ENCODE data around the gene RAB7B.
A peak's percentile ranks its signal among the peaks of the same experiment; 100 is the strongest.

The RAB7B gene

DNA sequence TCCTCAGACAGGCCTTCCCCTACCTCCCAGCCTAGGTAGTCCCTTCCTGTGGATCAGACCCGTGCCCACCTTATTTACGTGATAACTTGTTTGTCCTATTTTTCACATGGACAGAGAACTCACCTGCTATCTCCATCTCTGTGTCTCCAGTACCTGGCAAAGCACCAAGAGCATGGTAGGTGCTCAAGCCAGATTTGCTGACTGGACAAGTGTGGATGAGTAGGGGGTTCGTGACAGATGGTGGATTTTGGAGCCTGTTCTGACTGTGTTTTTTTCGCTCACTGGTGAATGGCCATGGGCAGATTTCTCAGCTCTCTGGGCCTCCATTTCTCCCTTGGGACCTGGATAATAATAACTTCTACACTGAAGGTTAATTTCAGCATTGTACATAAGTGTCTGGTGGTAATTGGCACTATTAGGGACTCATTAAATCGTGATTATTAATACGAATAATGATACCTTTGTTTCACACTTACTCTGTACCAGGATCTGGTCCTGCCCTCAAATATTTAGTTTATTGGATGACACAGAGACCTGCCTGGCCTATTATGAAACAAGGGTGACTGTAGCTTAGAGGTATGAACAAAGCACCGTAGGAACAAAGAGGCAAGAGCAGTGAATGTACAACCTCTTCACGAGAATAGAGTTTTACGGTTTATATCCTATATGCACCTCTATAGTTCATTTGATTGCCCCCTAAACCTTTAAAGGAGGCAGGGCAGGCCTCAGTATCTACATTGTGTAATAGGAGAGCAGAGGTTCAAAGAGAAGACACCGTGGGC is 35.5 kb downstream of the RAB7B start:
- DNase-seq (ENCODE audit: low read depth), result no peak
- TF ChIP-seq POLR2A (IDR thresholded peaks at IDR 0.05; ENCODE audit: extremely low read depth, insufficient read length) (no peak), MYC (IDR thresholded peaks at IDR 0.05; ENCODE audit: low read depth, low read length) (no peak)
- TF ChIP-seq, protein P1, sequence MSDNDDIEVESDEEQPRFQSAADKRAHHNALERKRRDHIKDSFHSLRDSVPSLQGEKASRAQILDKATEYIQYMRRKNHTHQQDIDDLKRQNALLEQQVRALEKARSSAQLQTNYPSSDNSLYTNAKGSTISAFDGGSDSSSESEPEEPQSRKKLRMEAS (IDR thresholded peaks at IDR 0.05; ENCODE audit: low read depth, low read length), result no peak
- TF ChIP-seq, protein P2, sequence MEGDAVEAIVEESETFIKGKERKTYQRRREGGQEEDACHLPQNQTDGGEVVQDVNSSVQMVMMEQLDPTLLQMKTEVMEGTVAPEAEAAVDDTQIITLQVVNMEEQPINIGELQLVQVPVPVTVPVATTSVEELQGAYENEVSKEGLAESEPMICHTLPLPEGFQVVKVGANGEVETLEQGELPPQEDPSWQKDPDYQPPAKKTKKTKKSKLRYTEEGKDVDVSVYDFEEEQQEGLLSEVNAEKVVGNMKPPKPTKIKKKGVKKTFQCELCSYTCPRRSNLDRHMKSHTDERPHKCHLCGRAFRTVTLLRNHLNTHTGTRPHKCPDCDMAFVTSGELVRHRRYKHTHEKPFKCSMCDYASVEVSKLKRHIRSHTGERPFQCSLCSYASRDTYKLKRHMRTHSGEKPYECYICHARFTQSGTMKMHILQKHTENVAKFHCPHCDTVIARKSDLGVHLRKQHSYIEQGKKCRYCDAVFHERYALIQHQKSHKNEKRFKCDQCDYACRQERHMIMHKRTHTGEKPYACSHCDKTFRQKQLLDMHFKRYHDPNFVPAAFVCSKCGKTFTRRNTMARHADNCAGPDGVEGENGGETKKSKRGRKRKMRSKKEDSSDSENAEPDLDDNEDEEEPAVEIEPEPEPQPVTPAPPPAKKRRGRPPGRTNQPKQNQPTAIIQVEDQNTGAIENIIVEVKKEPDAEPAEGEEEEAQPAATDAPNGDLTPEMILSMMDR (IDR thresholded peaks at IDR 0.05; ENCODE audit: low read depth, low read length), result no peak
- no peak overlapping the region for H3K4me3 ChIP-seq (ENCODE audit: low read depth, low read length)

DNA sequence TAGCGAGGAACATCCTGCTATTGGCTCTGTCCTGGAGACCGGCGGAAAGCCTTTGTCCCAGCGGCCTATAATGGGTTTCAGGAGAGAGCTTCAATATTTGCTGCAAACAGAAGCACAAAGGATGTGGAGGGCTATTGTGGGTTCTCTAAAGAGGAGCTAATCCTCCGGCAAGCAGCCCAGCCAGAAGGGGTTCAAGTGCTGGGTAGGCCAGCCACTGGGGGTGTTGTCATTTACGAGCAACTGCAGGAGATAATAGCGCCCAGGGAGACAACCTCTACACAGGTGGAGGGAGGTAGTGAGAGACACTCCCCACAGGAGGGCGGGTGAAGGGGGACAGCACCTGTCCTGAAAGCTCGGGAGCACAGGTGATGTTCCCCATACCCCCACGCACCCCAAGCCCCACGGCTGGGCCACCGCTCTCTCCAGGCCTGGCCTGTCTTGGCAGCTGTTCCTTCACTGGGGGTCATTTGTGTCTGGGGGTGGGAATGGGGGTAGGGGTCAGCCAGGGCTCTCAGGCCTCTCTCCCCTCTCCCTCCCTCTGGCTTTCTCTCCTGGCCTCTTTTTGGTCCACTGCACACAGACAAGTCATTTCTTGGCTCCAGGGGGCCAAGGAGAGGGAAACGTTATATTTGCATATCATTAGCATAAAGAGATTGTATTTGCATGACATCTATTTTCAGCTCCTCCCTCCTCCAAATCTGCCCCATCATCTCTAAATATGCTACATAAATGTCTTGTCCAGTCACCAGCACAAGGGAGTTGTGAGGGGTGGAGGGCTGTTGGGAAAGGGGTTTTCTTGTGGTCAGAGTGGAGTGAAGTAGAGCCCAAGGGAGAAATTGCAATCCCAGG is 37.9 kb downstream of the RAB7B start:
- TF ChIP-seq, protein P2 (IDR thresholded peaks at IDR 0.05; ENCODE audit: low read depth, low read length), result no peak
- TF ChIP-seq MYC (IDR thresholded peaks at IDR 0.05; ENCODE audit: low read depth, low read length), result no peak
- no peak for TF ChIP-seq POLR2A (IDR thresholded peaks at IDR 0.05; ENCODE audit: extremely low read depth, insufficient read length)
- TF ChIP-seq, protein P1 (IDR thresholded peaks at IDR 0.05; ENCODE audit: low read depth, low read length), result no peak
- no peak overlapping the region for H3K4me3 ChIP-seq (ENCODE audit: low read depth, low read length)
- peak; percentile 40 for DNase-seq (ENCODE audit: low read depth)

DNA sequence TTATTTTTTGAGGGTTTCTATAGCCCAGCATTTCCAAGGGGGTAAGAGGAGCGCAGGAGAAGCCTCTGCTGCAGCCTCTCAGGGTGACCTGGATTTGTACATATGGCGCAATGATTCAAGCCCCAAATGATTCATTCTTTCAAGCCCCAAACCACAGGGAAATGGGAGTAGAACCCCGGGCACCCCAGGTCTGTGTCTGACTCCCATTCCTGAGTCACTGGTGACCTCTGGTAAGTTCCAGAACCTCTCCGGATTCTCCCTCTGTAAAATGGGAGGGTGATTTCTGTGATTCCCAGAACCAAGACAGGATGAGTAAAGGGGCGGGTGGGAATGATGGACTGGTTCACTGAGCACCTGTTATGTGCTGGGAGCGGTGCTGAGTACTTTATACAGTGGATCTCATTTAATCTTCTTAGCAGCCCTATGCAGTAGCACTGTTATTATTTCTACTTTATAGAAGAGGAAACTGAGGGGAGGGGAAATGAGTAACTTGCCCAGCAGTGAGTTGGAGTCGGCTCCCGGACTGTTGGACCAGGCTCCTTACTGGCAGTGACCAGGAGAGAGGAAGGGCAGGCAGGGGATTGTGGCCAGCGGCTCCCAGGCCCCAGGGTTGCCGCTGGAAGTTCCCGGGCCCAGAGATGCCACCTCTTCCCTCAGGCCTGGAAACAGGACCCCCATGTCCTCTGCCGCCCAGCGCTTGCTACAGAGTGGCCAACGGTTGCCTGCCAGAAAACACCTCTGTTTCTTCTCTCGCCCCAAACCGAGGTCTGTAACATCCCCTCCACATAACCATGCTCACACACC is 39.6 kb downstream of the RAB7B start:
- DNase-seq (ENCODE audit: low read depth), result peak; percentile 84
- no peak overlapping the region for H3K4me3 ChIP-seq (ENCODE audit: low read depth, low read length)
- TF ChIP-seq, protein P2 (IDR thresholded peaks at IDR 0.05; ENCODE audit: low read depth, low read length), result no peak
- TF ChIP-seq POLR2A (IDR thresholded peaks at IDR 0.05; ENCODE audit: extremely low read depth, insufficient read length) (no peak), MYC (IDR thresholded peaks at IDR 0.05; ENCODE audit: low read depth, low read length) (no peak)
- TF ChIP-seq, protein P1 (IDR thresholded peaks at IDR 0.05; ENCODE audit: low read depth, low read length), result no peak

DNA sequence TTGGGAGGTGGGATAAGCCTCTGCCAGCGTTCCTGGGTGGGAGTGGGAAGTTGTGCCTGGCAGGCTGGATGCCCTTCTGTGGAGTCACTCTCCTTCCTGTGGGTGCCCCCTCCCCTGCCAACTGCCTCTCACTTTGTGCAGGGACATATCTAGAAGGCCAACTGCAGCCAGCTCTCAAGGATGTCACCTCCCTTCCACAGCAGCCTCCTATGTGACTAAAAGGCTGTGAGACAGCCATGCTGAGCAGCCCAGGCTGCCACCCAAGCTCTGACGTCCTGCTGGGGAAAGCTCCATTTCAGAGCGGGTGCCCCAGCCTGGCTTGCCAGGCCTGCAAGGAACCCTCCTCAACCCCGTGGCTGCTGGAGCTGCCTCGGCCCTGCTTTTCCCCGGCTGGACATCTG is 40.4 kb downstream of the RAB7B start:
- H3K4me3 ChIP-seq (ENCODE audit: low read depth, low read length), result no peak overlapping the region
- peak; percentile 39 for DNase-seq (ENCODE audit: low read depth)
- TF ChIP-seq MYC (IDR thresholded peaks at IDR 0.05; ENCODE audit: low read depth, low read length) (no peak), POLR2A (IDR thresholded peaks at IDR 0.05; ENCODE audit: extremely low read depth, insufficient read length) (no peak)
- TF ChIP-seq, protein P1 (IDR thresholded peaks at IDR 0.05; ENCODE audit: low read depth, low read length), result no peak
- TF ChIP-seq, protein P2 (IDR thresholded peaks at IDR 0.05; ENCODE audit: low read depth, low read length), result no peak

All from NB4 (cell line).